ENCODE measurements around the gene ZNF679.
"Not testable (repeated sequence)": the region's sequence is repeated elsewhere in the genome, so short reads cannot be mapped to it uniquely, and the experiment has no call there.

ZNF679 gene

DNA sequence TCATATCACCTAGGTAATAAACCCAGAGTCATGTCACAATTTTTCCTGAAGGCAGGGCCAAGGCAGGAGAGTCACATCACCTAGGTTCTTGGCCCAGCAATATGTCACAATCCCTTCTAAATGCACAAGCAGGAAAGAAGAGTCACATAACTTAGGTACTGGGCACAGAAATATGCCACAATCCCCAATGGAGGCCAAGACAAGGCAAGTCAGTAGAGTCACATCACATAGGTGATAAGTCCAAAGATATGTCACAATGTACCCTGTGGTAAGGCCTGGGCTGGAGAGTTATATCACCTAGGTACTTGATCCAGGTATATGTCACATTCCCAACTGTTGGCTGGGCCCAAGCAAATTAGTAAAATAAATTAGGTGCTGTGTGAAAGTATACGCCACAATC is at the start of gene ZNF679:
Gene ZNF679 (plus strand): TSS at position 301 of the 400 bp plus-strand sequence. CDS start 20,644 bp downstream, outside the sequence.
- DNase-seq (ENCODE audit: low read depth in 2 of 2) = not testable (repeated sequence)

DNA sequence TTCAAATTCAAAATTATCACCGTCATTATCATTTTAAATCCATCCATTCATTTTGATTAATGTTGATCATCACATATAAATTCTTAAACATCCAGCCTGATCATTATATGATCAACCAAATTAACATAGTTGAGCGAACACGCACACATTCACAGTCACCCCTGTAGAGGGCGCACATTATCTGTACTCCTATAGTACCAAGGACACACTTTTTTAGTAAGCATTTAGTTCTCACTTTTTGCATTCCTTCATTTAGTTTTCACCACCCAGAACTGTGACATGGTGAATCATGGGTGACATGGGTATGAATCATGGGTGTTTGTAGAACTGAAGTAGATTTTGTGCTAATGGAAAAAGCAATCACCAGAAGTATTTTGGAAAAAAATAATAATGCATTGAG is 47.3 kb upstream of the ZNF679 start:
- DNase-seq (ENCODE audit: low read depth in 2 of 2) = no peak

DNA sequence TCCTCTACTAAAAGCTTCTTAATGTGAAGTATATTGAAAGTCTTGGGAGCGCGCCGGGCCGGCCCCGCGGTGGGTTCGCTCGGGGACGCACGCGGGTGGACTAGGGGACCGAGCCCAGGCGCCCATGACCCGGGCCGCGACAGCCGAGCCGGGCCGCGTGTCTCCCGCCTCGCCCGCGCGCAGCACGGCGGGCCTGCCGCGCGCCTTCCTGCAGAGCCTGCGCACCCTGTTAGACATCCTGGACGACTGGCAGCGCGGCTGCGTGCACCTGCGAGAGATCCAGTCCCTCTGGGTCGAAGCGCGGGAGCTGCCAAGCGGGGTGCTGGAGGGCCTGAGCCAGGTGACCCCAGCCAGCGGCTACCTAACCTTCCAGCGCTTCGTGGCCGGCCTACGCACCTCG is 46.7 kb upstream of the ZNF679 start:
- no peak for DNase-seq (ENCODE audit: low read depth in 2 of 2)

DNA sequence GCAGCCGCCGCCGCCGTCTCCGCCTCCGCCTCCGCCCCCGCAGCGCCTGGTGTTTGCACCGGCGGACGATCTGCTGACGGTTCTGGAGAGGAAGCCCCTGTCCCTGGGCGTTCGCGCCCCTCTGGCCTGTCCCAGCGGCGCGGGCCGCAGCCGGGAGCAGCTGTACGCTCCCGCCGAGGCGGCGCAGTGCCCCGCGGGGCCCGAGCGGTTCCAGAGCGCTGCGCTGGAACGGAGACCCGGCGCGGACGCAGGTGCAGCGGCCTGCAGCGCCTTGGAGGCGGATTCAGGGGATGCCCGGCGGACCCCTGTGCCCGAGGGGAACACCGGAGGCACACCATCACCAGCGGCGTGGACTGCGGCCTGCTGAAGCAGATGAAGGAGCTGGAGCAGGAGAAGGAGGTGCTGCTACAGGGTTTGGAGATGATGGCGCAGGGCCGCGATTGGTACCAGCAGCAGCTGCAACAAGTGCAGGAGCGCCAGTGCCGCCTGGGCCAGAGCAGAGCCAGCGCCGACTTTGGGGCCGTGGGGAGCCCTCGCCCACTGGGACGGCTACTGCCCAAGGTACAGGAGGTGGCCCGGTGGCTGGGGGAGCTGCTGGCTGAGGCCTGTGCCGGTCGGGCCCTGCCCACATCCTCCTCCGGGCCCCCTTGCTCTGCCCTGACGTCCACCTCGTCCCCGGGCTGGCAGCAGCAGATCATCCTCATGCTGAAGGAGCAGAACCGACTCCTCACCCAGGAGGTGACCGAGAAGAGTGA is 46.1 kb upstream of the ZNF679 start:
- no peak for DNase-seq (ENCODE audit: low read depth in 2 of 2)

DNA sequence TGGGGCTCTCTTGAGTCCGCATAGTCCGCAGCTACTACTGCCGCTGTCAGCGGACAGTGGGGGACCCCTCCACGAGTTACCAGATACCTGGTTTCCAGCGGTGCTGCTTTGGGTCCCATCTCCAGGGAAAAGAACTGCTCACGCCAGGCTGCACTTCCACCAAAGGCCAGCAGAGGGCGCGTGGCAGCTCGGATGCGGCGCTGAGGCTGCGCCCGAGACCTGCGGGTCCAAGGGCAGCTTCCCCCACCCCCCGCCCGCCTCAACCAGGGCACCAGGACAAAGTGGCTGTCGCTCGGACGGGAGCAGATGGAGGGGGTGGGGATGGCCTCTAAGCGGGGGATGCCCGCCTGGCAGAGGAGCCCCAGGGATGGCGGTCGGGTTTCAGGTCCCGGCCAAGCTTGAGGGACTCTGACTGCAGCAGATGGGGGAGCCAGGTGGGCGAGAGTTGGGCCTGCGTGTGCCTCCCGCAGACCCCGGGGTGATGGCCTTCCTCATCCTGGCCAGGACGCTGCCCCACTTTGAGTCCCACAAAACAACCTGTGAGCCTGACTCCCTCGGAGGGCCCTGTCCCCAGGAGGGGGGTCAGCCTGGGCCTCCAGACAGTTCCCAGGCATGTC is 45.0 kb upstream of the ZNF679 start:
- DNase-seq (ENCODE audit: low read depth in 2 of 2) = no peak

DNA sequence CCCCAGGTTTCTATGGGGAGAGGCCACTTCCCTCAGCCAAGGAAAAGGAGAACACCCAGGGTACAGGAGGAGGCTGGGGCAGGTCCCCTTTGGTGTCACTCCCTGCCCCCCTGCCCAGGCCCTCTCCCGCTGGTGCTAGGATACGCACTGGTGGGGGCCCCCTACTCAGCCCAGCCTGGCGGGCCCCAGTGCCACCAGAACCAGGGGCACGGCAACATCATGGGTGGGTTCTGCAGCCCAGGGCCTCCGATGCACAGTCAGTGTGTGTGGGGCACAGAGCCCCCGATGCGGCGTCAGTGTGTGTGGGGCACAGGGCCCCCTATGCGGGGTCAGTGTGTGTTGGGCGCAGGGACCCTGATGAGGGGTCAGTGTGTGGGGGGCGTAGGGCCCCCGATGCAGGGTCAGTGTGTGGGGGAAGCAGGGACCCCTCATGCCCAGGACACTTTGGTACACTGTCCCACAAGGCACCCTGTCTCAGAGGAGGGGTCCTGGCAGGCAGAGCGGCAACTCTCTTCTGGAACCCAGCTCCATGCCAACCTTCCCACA is 44.4 kb upstream of the ZNF679 start:
- DNase-seq (ENCODE audit: low read depth in 2 of 2) = no peak

DNA sequence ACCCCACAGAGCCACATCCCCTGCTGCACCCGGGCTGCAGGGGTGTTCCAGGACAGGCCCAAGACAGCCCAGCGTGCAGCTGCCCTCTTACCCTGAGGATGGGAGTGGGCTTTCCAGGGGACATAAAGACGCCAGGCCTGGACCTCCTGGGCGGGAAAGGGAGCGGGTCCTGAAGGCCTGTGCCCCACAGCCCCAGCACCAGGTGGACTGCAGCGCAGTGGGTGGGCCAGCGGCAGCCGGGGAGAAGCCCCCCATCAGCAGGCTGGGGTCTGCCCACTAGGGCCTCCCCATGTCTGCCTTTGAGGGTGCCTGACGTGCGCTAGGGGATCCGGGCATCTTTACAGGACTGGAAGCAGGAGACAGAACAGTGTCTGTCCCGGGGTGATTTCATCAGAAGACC is 43.9 kb upstream of the ZNF679 start:
- no peak for DNase-seq (ENCODE audit: low read depth in 2 of 2)

DNA sequence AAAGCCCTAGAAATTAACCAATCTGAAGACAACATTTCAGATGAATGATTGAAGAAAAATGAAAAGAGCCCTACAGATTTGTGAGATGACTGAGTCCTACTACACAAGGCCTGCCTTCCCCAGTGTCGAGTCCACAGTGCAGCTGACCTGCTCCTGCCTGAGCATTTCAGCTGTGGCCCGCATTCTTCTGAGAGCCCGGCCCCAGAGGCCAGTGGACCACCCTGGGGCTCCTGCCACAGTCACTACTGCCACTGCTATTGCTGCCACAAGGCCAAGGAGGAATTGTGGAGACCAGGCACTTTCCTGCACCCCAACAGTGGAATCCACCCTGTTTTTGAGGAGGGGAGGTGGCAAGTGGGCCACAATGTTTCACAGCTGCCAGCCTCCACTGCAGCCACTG is 40.9 kb upstream of the ZNF679 start:
- DNase-seq (ENCODE audit: low read depth in 2 of 2) = no peak

DNA sequence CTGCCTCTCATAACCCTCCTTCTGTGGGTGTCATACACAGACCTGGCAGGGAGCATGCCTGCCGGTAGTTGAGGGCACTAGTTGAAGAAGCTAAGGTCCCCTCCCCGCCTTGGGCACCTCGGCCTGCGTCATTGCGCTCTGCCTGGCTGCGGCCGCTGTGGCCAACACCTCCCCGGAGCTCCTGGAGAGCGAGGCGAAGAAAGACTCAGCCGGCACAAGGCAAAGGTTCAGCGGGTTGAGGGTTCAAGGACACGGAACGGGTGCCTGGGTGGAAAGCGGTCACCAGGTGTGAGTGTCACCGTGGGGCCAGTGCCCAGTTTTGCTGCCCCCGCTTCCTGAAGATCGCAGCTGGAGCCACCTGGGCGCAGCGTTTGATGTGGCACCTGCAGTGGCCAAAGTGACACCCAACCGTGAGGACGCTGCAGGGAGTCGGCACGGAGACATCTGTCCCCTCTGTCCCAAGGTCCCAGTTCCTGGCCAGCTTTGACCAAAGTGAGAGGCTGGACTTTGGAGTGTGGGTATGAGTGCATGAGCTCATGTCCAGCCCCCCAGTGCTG is 36.0 kb upstream of the ZNF679 start:
- DNase-seq (ENCODE audit: low read depth in 2 of 2) = no peak

DNA sequence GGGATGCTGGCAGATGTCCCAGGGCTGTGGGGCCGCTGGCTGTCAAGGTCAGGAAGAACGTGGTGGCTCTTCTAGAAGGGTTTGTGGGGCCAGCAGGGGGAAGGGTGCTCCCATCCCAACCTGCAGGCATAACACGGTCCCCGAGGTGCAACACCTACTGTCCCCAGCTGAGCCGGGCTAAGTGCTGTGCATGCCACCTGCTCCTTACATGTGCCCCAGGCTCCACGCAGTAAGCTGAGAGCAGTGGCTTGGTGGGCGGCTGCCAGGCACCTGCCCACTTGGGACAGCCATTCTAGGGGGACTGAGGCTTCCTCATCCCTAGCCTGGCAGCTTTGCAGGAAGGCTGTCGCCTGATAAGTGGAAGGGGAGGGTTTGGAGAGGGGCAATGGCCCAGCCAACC is 35.5 kb upstream of the ZNF679 start:
- DNase-seq (ENCODE audit: low read depth in 2 of 2) = no peak

DNA sequence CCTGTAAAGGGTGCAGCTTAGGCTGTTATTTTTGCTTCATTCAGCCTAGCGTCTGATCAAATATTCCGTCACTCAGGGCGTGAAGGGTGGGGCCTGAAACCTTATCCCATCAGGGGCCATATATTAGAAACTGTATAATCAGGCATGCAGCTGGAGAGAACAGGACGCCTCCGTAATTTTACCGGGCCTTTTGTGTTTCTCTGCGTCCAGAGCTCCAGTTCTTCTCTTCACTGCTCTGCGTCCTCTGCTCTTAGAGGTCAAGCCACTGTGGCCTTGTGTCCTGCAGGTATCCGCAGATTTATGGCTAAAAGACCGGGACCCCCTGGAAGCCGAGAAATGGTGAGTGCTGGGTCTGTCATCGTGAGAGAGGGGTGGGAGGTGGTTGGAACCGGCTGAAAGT is 21.4 kb upstream of the ZNF679 start, which contains the start of gene ZNF735:
Gene ZNF735 (plus strand): TSS at position 301 of the 400 bp plus-strand sequence. CDS start 0 bp downstream, at position 301.
- no peak for DNase-seq (ENCODE audit: low read depth in 2 of 2)

DNA sequence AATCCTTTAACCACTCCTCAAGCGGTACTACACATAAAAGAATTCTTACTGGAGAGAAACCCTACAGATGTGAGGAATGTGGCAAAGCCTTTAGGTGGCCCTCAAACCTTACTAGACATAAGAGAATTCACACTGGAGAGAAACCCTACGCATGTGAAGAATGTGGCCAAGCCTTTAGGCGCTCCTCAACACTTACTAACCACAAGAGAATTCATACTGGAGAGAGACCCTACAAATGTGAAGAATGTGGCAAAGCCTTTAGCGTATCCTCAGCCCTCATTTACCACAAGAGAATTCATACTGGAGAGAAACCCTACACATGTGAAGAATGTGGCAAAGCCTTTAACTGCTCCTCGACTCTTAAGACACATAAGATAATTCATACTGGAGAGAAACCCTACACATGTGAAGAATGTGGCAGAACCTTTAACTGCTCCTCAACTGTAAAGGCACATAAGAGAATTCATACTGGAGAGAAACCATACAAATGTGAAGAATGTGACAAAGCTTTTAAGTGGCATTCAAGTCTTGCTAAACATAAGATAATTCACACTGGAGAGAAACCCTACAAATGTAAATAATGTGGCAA is 8.5 kb upstream of the ZNF679 start:
- not testable (repeated sequence) for DNase-seq (ENCODE audit: low read depth in 2 of 2)

DNA sequence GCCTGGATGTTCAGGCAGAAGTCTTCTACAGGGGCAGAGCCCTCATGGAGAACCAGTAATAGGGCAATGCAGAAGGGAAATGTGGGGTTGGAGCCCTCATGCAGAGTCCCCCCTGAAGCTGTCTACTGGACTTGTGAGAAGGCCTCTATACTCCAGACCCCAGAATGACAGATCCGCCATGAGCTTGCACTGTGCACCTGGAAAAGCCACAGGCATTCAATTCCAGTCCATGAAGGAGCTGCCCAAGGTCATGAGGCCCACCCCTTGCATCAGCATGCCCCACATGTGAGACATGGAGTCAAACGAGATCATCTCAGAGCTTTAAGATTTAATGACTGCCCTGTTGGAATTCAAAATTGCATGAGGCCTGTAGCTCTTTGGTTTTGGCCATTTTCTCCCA is 4.9 kb upstream of the ZNF679 start:
- DNase-seq (ENCODE audit: low read depth in 2 of 2) = no peak

DNA sequence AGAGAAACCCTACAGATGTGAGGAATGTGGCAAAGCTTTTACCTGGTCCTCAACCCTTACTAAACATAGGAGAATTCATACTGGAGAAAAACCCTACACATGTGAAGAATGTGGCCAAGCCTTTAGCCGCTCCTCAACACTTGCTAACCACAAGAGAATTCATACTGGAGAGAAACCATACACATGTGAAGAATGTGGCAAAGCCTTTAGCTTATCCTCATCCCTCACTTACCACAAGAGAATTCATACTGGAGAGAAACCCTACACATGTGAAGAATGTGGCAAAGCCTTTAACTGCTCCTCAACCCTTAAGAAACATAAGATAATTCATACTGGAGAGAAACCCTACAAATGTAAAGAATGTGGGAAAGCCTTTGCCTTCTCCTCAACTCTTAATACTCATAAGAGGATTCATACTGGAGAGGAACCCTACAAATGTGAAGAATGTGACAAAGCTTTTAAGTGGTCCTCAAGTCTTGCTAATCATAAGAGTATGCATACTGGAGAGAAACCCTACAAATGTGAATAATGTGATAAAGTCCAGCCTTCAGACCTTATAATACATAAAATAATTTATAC is 38.2 kb downstream of the ZNF679 start:
- no peak for DNase-seq (ENCODE audit: low read depth in 2 of 2)

DNA sequence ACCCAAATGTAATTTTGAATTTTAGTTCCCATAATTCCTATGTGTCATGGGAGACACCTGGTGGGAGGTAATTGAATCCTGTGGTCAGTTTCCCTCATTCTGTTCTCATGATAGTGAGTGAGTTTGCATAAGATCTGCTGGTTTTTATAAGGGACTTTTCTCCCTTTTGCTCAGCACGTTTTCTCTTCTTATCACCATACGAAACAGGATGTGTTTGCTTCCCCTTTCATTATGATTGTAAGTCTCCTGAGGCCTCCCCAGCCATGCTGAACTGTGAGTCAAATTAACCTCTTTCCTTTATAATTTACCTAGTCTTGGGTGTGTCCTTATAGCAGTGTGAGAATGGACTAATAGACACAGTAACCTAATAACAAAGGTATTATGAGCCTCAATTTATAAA is 49.4 kb downstream of the ZNF679 start:
- DNase-seq (ENCODE audit: low read depth in 2 of 2) = no peak

DNA sequence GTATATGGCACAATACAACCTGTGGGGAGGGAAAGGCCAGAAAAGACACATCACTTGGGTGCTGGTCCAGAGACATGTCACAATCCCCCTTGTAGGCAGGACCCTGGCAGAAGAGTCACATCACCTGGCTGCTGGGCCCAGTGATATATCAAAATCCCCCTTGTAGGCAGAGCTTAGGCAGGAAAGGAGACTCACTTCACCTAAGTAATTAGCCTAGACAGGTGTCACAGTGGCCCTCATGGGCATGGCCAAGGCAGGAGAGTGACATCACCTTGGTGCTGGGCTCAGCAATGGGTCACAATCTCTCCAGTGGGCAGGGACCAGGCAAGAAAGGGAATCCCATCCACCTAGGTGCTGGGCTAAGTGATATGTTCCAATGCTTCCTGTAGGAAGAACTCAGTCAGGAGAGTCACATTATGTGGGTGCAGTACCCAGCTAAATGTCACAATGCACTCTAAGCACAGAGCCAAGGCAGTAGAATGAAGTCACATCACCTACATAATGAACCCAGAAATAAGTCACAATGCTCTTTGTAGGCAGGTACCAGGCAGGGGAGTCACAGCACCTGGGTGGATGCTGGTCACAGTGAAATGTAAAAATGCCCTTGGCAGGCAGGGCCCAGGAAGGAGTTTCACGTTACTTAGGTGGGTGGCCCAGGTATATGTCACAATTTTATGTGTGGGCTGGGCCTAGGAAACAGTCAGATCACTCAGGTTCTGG is 66.6 kb downstream of the ZNF679 start:
- DNase-seq (ENCODE audit: low read depth in 2 of 2) = no peak

DNA sequence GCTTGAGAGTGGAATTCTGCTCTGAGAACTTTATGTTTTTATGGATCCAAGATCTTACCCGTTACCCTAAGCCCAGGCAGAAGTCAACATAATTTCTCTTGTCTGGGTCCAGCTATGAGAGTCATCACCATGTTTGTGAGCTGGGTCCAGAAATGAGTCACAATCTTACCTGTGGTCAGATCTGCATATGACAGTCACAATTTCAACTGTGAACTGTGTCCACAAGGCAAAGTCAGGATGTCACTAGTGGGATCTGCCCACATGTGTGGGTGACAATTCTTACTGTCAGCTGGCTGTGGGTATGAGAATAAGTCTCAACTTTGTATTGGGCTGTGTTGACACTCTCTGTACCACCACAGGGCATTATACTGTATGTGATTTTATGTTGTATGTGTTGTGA is 69.1 kb downstream of the ZNF679 start:
- not testable (repeated sequence) for DNase-seq (ENCODE audit: low read depth in 2 of 2)

DNA sequence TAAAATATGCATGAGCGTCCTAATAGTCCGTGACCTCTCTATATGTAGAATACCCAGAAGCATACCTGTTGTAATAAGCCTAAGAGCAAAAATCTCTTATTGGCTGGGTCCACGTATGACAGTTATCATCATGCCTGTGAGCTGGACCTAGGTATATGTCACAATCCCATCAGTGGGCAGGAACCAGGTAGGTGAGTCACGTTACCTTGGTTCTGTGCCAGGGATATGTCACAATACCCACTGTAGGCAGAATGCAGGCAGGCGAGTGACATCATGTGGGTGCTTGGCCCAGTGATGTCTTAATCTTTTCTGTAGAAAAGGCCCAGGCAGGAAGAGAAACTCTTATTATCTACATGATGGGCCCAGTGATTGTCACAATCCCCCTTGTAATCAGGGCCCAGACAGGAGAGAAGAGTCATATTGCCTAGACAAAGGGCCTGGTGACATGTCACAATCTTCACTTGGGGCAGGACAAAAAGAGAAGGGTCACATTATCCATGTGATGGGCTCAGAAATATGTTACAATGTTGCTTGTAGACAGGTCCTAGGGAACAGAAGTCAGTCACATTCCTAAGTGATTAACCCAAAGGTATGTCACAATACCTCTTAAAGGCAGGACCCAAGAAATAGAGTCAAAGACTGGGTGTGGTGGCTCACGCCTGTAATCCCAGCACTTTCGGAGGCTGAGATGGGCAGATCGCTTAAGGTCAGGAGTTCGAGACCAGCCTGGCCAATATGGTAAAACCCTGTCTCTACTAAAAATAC is 72.5 kb downstream of the ZNF679 start:
- no peak for DNase-seq (ENCODE audit: low read depth in 2 of 2)

DNA sequence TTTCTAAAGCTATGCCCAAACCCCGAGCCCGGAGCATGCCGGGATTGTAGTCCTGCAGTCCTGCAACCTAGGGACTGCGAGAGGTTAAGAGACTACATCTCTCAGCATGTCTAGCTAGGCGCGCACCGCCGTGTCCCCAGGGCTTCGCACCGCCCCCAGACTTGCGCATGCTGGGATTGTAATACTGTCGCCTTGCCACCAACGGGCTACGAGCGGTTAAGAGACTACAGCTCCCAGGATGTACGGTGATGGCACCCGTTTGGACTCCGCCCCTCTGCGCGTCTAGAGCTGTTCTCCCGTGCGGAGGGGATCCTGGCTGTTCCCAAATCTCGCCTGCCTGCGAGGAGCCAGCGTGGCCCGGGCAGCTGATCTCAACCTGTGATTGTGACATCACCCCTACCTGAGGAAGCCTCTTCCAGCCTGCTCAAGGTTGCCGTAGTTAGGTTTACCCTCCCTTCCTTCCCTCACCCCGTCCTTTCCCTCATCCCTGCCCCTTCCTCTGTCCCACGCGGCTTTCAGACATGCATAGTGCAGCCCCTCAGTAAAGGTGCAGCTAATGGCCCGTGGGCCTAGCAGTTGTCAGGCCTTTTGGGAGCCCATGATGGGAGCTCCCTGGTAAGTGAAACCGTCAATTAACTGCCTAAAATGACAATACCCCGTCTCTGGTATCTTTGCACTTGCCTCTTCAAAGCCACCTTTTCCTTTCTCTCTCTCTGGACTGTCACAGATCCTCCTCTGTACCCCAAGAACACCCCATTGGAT is 79.2 kb downstream of the ZNF679 start:
- DNase-seq (ENCODE audit: low read depth in 2 of 2) = peak; percentile 91 to 93

DNA sequence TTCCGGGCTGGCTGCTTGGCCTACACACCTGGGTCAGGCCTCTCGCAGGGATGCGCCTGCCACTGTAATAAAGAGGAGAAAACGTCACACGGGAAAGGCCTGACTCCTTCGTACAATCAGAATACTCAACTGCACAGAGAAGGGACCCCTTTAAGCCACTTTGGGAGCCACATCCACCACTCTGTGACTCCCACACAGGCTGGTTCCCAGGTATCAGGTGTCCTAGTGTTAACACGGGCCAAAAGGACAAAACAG is 79.7 kb downstream of the ZNF679 start:
- DNase-seq (ENCODE audit: low read depth in 2 of 2) = no peak

Measured in stimulated activated CD8-positive, alpha-beta memory T cell treated with anti-CD3 and anti-CD28 coated beads, Interleukin-7, amount 100 ng/mL, for 4 hours (primary cell).